Caki2 (cell line): ENCODE measurements around the gene ZNF277. TPM values are rescaled to one million over a fixed set of nuclear protein-coding genes. Genes with fewer than 3 reads are reported as not detected.
A peak's percentile ranks its signal among the peaks of the same experiment; 100 is the strongest.

Experiments
- DNase-seq: peaks from one replicate; pipeline ENCODE4 v3.0.0-alpha.2; 2015; ENCODE audit warnings: low read depth
- in situ Hi-C: cut with HindIII; loops from 2 replicates; pipeline ENCODE4 v1.10.0; 2016; ENCODE audit warnings: low sequenced_read_pairs, low pct_unique_long_range_greater_than_20kb, mixed read lengths
- total RNA-seq: library from RNA; depleted of rRNA; stranded (reverse); fragments of >200 nt; shearing (Covaris generic); gene quantifications from 2 replicates; pipeline ENCODE4 v1.2.3, GENCODE V29; 2014; ENCODE audit warnings: low replicate concordance; rRNA removed

ZNF277 gene, protein sequence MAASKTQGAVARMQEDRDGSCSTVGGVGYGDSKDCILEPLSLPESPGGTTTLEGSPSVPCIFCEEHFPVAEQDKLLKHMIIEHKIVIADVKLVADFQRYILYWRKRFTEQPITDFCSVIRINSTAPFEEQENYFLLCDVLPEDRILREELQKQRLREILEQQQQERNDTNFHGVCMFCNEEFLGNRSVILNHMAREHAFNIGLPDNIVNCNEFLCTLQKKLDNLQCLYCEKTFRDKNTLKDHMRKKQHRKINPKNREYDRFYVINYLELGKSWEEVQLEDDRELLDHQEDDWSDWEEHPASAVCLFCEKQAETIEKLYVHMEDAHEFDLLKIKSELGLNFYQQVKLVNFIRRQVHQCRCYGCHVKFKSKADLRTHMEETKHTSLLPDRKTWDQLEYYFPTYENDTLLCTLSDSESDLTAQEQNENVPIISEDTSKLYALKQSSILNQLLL
- 21.9 and 30.2 TPM in 2 replicates for total RNA-seq

DNA sequence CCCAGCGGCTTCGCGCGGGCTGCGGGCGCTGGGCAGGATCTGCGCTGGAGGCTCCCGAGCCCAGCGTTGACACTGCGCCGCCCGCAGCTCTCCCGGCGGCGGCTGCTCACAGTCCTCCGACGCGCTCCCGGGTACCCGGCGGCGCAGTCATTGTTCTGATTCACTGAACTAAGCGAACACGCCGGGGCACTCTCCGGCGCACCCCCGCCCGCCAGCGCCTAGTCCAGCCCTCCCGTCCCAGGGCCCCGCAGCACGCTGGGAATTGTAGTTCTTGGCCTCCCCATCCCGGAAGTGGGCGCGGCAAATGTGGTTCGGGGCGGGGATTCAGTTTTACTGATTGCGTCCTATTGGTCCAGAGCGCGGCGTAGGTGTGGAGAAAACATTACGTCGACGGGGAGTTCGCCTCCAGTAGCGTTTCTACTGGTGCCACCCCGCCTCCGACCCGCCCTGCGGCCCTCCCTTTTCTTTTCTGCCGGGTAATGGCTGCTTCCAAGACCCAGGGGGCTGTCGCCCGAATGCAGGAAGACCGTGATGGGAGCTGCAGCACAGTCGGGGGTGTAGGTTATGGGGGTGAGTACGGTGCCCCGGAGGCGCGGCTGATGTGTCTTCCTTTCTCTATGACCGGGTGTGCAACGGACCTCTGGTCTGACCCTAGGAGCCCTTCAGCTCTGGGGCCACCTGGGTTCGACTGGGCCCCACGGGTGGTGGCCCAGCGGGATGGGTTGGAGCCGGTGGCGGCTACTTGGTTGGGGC is at the start of gene ZNF277, which contains the start of gene DOCK4:
Gene ZNF277, plus strand, starts transcription at position 458 of the 753 bp plus-strand sequence. Its CDS starts 22 bp downstream, at position 480.
Gene DOCK4, minus strand, starts transcription at position 162 of the 753 bp plus-strand sequence. CDS start 261 bp downstream, outside the sequence.
- in situ Hi-C loops, result no loop called here

DNA sequence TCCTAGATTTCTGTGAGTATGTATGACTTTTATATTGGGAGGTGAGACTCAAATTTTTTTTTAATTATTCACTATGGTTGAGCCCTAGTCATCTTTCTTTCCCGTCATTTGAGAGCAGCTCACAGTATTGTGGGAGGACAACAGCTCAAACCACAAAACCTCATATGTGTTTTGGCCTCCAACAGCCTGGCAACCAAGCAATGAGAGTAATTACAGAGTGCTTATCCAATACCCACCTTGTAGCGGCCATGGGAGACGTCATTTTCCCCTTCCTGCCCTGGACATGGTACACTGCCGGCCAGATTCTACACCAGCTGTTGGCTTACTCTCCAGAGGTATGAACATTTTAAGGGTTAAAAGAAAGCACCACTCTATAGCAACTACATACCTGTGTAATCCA is 49.4 kb upstream of the ZNF277 start:
- no peak for DNase-seq
- in situ Hi-C loops, result no loop called here

More for the DNA sequence above, at the start of gene ZNF277, which contains the start of gene DOCK4:
- DNase-seq, result peak; percentile 99

DNA sequence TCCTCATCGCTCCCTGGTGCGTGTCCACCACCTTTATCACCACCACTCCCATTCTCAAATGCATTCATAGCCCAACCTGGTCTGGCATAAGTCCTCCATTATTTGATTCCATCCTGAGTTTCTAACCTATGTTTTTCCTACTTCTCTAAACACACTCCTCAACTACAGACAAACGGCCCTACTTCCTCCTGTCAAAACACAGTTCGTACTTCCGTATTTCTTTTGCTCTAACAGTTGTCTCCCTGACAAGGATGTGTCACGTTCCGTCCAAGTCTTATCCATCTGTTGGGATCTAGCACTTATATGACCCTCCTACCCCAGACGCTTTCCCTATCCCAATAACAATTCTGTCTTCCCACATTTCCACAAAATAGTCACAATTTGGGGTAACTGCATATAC is 47.1 kb upstream of the ZNF277 start:
- no peak for DNase-seq
- in situ Hi-C loops, result no loop called here

DNA sequence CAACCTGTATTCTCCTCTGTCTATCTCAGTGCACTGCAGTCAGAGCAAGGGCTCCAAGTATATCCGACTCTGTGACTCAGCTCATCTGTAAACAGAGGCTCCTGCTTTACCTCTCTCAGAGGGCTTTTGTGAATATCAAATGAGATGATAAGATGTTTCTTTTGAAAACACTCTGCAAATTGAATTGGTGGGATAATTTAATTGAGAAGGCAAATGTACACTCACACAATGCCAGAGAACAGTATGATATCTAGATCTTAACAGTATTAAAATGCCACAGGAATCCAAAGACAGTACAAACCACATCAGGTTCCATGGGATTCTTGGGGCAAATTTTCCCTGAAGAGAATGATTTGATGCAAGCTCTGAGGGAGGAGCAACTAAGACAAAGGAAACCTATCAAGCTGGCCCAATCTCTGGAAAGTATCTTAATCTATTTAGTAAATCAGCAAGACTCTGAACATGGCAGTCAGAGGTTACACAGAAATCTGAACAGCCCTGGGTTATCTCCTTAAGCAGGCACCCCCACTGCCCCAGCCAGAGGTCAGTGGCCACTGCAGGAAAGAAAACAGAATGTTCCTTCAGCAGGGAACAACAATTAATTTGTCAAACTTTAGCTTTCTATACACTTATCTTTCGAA is 46.2 kb upstream of the ZNF277 start:
- in situ Hi-C loops, result no loop called here
- peak; percentile 54 for DNase-seq

DNA sequence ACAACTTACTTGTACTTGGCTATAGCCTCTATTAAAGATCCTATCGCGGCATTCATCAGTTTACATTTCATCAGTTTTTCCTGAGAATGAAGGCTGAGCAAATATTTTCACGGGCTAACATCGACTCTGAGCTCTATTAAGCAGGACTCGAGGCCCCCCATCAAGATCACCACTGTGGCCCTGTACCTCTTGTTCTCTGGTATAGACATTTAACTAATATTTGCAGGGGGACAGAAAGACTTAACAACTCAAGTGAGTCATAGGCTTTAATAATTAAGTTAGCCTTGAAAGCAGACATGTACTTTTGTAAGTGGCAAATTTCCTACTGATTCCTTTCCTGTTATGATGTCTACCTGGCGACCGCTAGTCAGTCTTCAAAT is 45.7 kb upstream of the ZNF277 start:
- DNase-seq, result peak; percentile 23
- in situ Hi-C loops, result no loop called here

DNA sequence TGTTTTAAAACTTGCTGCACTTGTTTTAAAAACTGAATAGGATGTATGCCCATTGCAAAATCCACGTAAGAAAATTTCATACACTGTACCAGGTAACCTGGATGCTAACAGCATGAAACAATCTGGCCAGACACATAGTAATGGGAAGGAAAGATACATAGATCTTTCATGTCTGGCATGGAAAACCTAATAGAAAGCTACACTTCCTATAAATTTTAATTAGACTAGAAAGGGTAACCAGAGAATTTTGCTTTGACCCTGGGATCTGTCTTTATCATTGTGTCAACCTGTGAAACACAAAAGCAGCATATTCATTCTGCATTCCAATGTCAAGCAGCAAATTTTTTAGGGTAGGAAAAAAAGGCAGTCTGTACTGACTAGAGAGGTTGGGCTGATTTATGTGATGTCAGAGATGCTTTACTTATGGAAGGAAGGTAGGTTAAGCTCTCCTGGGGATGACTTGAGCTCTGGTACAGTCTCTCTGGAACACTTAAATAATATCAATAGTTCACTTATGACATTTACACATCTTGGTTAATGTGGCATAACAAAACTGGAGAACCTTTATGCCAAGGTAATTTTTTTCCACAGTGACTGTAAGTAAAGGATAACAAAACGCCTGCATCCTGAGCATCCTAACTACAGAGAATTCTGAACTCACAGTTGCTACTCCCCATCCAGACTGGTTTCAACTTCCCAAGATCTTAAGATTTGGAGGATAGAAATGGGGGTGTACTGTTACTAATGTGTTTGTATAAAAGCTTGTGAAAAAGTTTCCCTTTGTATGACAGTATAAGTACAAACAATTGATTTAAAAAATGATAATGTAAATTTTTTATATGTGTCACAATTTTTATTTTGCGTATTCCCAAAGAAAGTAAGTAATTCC is 45.0 kb upstream of the ZNF277 start:
- DNase-seq, result peak; percentile 38
- in situ Hi-C loops, result no loop called here

DNA sequence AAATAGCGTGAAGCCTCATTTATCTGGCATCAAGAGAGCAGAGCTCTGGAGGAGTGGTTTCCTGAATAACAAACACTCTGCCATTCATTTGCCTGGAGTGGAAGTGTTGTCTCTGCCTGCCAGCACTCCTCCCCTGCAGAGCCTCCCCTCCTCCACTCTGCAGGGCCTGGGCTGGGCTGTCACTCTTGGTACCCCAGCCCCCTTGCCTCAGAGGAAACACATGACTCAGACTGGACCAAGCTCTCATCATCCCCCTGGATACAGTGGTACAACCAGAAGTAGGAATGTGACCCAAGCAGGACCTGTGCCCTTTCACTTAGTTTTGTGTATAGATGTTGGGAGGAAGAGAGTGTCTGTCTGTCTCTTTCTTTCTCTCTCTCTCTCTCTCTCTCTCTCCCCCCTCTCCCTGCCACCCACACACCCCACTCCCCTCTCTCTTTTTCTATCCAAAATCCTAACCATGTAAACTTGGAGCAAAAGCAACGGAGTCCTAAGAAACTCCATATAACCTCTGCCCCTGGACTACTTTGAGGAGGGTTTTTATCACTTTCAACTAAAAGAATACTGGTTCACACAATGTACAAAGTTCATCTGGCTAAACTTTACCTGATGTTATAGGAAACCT is 44.2 kb upstream of the ZNF277 start:
- in situ Hi-C loops, result no loop called here
- DNase-seq, result peak; percentile 93

DNA sequence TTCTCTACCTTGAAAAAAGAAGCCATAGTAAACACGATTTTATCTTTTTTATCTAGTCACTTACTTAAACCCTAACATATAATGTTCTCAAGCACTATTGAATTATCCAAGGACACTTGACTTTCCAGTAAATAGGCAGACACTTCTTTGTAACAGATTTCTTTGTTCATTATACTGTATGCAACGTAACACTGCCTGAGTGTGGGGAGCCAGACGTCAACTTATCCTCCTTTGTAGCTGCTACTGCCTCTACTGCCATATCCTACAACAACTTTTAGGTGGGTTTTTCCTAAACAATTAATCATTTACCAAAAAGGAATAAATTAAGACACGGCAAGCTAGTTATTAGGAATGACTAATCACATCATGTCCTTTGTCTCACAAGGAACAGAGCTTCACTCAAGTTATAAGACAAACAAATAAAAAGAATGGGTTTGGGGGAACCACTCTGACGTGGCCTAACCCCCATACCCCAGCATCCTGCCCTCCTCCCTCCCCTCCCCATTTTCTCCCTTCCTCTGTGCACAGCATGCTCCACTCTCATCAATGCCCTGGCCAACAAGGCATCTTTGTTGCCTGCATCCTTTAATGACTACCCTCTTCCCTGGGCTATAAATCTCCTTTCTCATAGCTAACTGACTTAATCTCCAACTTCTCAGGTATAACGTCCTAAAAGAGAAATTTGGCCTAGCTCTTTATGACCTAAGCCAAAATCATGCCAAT is 43.5 kb upstream of the ZNF277 start:
- peak; percentile 74 for DNase-seq
- in situ Hi-C loops, result no loop called here

DNA sequence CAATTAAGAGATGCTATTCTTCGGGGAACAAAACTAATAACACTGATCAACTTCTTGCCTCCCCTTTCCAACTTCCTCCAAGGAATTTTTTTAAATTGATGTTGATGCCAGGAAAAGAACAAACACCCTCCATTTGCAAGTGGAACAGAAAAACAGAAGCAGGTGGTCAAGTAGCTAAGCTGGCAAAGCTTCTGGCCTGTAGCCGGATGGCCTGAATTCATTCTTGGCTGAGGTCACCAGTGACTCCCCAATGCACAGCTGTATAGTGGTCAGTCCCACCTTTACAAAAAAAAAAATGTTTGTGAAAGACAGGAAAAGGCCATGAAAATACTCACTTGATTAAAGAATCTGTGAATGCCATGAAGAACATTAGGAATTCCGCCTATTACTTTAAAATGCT is 39.3 kb upstream of the ZNF277 start:
- no peak for DNase-seq
- in situ Hi-C loops, result no loop called here

DNA sequence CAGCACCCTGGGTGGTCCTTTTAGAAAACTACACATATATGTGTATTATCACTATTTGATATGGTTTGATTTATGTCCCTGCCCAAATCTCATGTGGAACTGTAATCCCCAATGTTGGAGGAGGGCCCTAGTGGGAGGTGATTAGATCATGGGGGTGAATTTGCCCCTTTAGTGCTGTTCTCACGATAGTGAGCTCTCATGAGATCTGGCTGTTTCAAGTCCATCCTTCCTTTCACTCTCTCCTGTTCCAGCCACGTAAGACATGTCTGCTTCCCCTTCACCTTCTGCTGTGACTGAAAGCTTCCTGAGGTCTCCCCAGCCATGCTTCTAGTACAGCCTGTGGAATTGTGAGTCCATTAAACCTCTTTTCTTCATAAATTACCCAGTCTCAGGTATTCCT is 37.6 kb upstream of the ZNF277 start:
- no peak for DNase-seq
- in situ Hi-C loops, result no loop called here

DNA sequence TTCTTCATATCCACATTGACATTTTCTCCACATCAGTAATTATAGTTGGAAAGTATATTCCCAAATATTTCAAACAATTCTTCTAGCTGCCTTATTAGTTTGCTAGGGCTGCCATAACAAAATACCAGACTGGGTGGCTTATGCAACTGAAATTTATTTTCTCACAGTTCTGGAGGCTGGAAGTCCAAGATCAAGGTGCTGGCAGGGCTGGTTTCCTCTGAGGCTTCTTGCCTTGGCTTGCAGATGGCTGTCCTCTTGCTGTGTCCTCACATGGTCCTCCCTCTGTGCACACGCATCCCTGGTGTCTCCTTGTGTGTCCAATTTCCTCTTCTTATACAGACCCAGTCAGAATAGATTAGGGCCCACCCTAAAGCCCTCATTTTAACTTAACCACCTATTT is 34.8 kb upstream of the ZNF277 start:
- DNase-seq, result no peak
- in situ Hi-C loops, result no loop called here

DNA sequence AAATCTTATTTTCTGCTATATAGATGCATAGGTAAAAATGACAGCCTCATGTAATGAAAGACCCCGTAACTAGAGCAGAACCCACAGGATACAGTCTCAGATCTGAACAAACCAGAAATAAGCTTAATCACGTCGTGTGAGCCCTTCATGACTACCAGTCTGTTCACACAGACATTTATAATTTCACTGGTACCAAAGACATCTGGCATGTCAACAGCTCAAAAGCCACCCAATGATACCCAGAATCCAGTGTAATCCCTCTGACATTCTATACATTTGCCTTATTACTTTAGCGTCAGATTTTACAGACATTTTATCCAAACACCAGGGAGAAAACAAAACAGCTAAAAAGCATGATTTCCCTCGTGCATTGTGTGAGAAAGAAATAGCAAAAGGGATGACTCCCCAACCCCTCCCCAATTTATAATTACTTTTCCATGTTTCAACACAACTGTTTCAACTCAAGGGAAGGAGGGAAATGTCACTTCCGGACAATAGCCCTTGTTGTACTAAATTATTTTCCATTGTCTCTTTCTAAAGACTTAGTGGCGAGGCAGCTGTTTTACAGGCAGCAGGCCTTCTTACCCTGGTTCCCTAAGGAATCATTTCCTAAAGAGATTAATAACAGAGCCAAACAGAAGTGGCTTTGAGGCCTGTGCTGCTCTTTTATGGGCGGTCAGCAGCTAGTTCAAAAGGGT is 33.5 kb upstream of the ZNF277 start:
- DNase-seq, result no peak
- in situ Hi-C loops, result no loop called here

DNA sequence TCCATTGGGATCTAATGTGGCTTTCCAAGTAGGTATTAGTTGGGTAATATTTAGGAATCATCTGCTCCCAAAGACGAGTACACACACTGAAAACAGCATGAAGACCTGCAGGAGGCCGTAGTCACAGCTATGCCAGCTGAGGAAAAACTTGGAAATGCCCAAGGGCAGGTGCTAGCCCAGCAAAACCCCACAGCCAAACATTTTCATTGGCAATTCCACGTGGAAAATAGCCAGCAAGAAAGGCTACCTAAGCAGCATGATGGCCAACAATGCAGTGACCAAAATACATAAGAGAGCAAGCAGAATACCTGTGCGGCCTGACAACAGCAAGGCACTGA is 33.0 kb upstream of the ZNF277 start:
- in situ Hi-C loops, result no loop called here

DNA sequence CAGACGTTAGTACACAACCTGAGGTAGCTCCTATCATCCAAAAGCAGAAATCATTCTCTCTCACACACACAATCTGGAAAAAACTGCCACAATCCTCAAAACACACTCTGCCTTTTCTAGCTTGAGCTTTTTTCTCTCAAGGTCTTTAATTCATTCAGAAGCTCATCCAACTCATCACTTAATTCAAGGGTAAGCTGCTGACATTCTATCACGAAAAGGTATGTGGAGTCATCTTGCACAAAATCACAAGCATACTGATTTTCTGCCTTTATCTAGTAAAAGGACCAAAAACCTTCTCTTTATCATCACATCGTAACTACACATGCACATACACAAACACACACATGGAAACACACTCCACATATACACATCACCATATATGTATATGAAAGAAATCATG is 32.3 kb upstream of the ZNF277 start:
- in situ Hi-C loops, result no loop called here
- DNase-seq, result no peak

More for the DNA sequence above, 33.0 kb upstream of the ZNF277 start:
- DNase-seq, result no peak

DNA sequence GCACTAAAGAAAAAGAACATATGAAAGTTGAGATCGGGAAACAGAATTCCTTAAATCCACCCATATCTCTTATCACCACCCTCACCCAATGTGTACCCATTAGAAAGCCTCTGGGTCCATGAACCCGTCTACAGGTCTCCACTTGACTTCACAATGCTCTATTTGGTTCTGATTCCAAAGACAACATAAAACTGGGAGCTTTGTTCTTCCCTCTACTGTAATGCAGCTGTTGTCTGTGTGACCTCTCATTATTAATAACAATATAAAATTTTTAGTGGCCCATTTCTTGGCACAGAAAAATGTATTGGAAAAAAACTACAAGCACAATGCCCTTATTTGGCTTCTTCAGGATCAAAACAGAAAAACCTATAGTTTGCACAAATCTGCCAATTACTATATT is 30.3 kb upstream of the ZNF277 start:
- in situ Hi-C loops, result no loop called here
- DNase-seq, result no peak

DNA sequence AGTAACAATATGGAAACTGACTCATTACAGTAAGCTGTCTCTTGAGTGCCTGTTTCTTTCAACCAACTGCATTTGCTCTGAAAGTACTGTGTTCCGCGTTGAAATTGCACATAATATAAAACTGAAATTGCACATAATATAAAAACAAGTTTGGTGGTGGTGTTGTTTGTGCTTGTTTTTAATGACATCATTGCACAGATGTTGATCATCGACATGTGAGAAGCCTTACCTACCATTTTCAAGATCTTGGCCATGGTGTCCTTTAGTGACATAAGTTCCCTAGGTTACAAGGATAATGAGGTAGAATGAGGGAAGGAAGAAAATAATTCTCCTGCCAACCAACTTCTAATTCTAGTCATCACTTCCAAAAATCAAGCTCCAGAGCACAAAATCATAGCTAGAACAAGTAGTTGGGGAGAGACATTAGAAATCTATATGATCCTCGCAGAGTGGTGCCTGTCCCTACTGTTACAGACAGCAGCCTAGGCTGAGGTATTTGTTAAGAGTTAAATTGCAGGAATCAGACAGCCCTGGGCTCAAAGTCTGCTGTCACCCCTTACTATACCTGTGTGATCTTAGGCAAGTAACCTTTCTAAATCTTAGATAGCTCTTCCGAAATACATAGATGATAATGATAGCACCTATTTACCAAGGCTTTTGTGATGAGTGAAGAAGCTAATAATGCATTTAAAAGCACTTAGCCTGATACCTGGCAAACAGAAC is 29.6 kb upstream of the ZNF277 start:
- DNase-seq, result no peak
- in situ Hi-C loops, result no loop called here
